Measurements from ENCODE around the gene ASGR2. TPM values are rescaled to one million over a fixed set of nuclear protein-coding genes. Genes with fewer than 3 reads are reported as not detected.

ASGR2 gene
- total and polyA plus RNA-seq, 7 donors = 1.0 to 2.4 (median 1.6) TPM; not detected in 4

DNA sequence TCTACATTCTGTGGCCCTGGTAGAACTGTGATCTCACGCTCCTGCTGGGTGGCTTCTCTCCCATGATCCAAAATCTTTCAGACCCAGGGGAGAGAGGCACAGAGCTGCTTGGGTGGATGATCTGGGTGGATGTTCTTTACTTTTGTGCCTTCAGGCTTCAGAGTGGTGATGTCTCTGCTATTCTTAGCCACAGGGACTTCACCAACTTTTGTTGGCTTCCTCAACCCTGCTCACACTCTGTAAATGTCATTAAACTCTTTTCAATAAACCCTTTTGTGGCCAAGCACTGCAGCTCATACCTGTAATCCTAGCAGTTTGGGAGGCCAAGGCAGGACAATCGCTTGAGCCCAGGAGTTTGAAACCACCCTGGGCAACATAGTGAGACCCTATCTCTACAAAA lies 42.2 kb downstream of the ASGR2 start:
- no peaks in the 10 kb centered on the region for H3K36me3 ChIP-seq
- no peaks in the 10 kb centered on the region for H3K27me3 ChIP-seq
- H3K27ac ChIP-seq = no peak overlapping the region
- TF ChIP-seq, protein P1, sequence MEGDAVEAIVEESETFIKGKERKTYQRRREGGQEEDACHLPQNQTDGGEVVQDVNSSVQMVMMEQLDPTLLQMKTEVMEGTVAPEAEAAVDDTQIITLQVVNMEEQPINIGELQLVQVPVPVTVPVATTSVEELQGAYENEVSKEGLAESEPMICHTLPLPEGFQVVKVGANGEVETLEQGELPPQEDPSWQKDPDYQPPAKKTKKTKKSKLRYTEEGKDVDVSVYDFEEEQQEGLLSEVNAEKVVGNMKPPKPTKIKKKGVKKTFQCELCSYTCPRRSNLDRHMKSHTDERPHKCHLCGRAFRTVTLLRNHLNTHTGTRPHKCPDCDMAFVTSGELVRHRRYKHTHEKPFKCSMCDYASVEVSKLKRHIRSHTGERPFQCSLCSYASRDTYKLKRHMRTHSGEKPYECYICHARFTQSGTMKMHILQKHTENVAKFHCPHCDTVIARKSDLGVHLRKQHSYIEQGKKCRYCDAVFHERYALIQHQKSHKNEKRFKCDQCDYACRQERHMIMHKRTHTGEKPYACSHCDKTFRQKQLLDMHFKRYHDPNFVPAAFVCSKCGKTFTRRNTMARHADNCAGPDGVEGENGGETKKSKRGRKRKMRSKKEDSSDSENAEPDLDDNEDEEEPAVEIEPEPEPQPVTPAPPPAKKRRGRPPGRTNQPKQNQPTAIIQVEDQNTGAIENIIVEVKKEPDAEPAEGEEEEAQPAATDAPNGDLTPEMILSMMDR (IDR thresholded peaks at IDR 0.05) = no peak
- TF ChIP-seq POLR2A (IDR thresholded peaks at IDR 0.05) (no peak), EP300 (IDR thresholded peaks at IDR 0.05) (no peak), POLR2AphosphoS5 (IDR thresholded peaks at IDR 0.05) (no peak)
- H3K4me1 ChIP-seq = no peaks in the 10 kb centered on the region
- intact Hi-C loops (cut with DNase I) = no loop called here
- no peak for DNase-seq
- H3K9me3 ChIP-seq = no peaks in the 10 kb centered on the region
- H3K4me3 ChIP-seq = no peak overlapping the region
- WGBS, 2 donors = 90 to 96% methylated on average over 2 of the region's 2 CpGs

DNA sequence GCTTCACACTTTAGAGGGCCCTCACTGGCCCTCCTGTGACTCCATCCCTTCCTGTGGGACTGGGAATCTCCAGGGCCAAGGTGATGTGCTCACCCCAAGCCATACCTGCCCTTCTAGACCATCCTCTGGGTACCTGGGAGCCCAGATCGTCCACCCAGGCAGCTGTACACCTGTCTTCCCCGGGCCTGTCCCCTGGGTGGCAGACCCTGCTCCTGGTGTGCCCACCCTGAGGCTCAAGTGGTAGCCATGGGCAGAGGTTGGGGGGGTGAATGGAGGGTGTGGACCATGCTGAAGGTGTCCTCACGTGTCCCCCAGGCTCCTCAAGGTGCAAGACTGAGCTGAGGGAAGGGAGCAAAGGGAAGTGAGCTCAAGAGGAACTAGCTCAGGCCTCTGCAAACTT lies 43.9 kb downstream of the ASGR2 start:
- no peaks in the 10 kb centered on the region for H3K4me1 ChIP-seq
- 75 to 85% methylated on average over 3 of the region's 3 CpGs for WGBS, 2 donors
- H3K4me3 ChIP-seq = no peak overlapping the region
- TF ChIP-seq POLR2A (IDR thresholded peaks at IDR 0.05) = no peak
- TF ChIP-seq, protein P1 (IDR thresholded peaks at IDR 0.05) = no peak
- no peak for TF ChIP-seq EP300 (IDR thresholded peaks at IDR 0.05)
- TF ChIP-seq POLR2AphosphoS5 (IDR thresholded peaks at IDR 0.05) = no peak
- no peak overlapping the region for H3K27ac ChIP-seq
- no peak for DNase-seq
- H3K9me3 ChIP-seq = no peaks in the 10 kb centered on the region
- H3K36me3 ChIP-seq = no peaks in the 10 kb centered on the region
- H3K27me3 ChIP-seq = no peaks in the 10 kb centered on the region
- intact Hi-C loops (cut with DNase I) = no loop called here

DNA sequence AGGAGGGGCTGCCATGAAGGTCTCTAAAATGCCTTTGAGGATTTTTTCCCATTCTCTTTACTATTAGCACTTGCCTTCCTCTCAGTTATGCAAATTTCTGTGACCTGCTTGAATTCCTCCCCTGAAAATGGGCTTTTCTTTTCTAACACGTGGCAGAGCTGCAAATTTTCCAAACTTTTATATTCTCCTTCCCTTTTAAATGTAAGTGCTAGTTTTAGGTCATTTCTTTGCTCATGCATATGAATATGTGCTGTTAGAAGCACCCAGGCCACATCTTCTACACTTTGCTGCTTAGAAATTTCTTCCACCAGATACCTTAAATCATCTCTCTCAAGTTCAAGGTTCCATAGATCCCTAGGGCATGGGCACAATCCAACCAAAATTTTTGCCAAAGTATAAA lies 46.4 kb downstream of the ASGR2 start:
- Histone ChIP-seq H3K4me3 (no peak overlapping the region), H3K27ac (no peak overlapping the region), H3K27me3 (no peaks in the 10 kb centered on the region), H3K36me3 (no peaks in the 10 kb centered on the region), H3K4me1 (no peaks in the 10 kb centered on the region), H3K9me3 (no peaks in the 10 kb centered on the region)
- no peak for DNase-seq
- WGBS, 2 donors = 21 to 43% methylated on average over 1 of the region's 1 CpG
- no peak for TF ChIP-seq EP300 (IDR thresholded peaks at IDR 0.05)
- TF ChIP-seq POLR2AphosphoS5 (IDR thresholded peaks at IDR 0.05) = no peak
- TF ChIP-seq, protein P1 (IDR thresholded peaks at IDR 0.05) = no peak
- TF ChIP-seq POLR2A (IDR thresholded peaks at IDR 0.05) = no peak
- intact Hi-C loops (cut with DNase I) = no loop called here

DNA sequence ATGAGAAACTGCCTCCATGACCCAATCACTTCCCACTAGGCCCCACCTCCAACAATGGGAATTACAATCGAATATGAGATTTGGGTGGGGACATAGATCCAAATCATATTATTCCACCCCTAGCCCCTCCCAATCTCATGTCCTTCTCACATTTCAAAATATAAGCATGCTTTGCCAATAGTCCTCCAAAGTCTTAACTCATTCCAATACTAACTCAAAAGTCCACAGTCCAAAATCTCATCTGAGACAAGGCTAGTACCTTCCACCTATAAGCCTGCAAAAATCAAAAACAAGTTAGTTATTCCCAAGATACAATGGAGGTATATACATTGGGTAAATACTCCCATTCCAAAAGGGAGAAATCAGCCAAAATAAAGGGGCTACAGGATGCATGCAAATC lies 47.4 kb downstream of the ASGR2 start:
- no peak overlapping the region for H3K27ac ChIP-seq
- no peaks in the 10 kb centered on the region for H3K27me3 ChIP-seq
- no peak for DNase-seq
- TF ChIP-seq, protein P1 (IDR thresholded peaks at IDR 0.05) = no peak
- TF ChIP-seq POLR2A (IDR thresholded peaks at IDR 0.05) = no peak
- no peak for TF ChIP-seq EP300 (IDR thresholded peaks at IDR 0.05)
- no peak for TF ChIP-seq POLR2AphosphoS5 (IDR thresholded peaks at IDR 0.05)
- intact Hi-C loops (cut with DNase I) = no loop called here
- 80 to 86% methylated on average over 1 of the region's 1 CpG for WGBS, 2 donors
- no peak overlapping the region for H3K4me3 ChIP-seq
- H3K36me3 ChIP-seq = no peaks in the 10 kb centered on the region
- no peaks in the 10 kb centered on the region for H3K4me1 ChIP-seq
- no peaks in the 10 kb centered on the region for H3K9me3 ChIP-seq

DNA sequence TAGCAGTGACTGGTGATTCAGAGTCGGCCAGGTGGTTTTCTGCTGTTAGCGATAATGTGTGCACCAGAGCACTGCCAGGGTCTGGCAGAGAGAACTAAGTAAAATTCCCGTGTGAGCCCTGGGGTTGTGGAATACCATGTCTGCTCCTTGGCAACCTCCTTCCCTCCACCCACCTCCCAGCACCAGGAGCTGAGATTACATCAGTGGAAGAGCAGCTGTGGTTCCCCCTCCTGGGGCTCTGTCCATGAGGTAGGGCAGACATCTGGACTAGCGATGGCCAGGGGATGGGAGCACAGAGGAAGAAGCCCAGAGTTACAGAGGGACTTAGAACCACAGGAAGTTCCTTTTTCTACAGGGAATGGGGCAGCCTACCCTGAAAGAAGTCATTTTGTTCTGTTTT lies 50.4 kb downstream of the ASGR2 start:
- Histone ChIP-seq H3K27me3 (peaks cover 0 to 3% (median 0%) of the 10 kb centered on the region in 3 donors), H3K4me1 (no peaks in the 10 kb centered on the region), H3K9me3 (no peaks in the 10 kb centered on the region), H3K27ac (no peak overlapping the region), H3K36me3 (no peaks in the 10 kb centered on the region), H3K4me3 (no peak overlapping the region)
- intact Hi-C loops (cut with DNase I) = no loop called here
- no peak for TF ChIP-seq POLR2AphosphoS5 (IDR thresholded peaks at IDR 0.05)
- TF ChIP-seq, protein P1 (IDR thresholded peaks at IDR 0.05) = no peak
- TF ChIP-seq POLR2A (IDR thresholded peaks at IDR 0.05) = no peak
- no peak for TF ChIP-seq EP300 (IDR thresholded peaks at IDR 0.05)
- 71 to 76% methylated on average over 4 of the region's 4 CpGs for WGBS, 2 donors
- no peak for DNase-seq
